Body of pancreas (tissue), 4 donors: ENCODE measurements around the gene TACC3. TPM values are rescaled to one million over a fixed set of nuclear protein-coding genes. Genes with fewer than 3 reads are reported as not detected.

ENCODE experiments used
- ATAC-seq: fragments of 150-250 bp; one replicate; pipeline ENCODE4 v1.9.1; 2016
- DNase-seq, 4 donors: peaks; one replicate each; pipeline ENCODE4 v3.0.0-alpha.2; 2019
- H3K27ac ChIP-seq, 4 donors: fragments of 200-600 bp; sonication (generic); 1 replicate in 3 of 4; 2 replicates in 1 of 4; pipeline versions ENCODE4 v1.5.1 to v1.6.1; 2016 to 2019; ENCODE audit warnings: mild to moderate bottlenecking in 1 of 4, mixed read lengths in 1 of 4, moderate library complexity in 1 of 4
- H3K27me3 ChIP-seq, 2 donors: fragments of 200-600 bp; sonication (generic); one replicate each; pipeline ENCODE4 v1.6.0; 2016; ENCODE audit warnings: mild to moderate bottlenecking in 1 of 2
- H3K36me3 ChIP-seq, 2 donors: fragments of 200-600 bp; sonication (generic); replicated peaks in 1 of 2; 2 replicates each; pipeline ENCODE4 v1.5.1; 2016; ENCODE audit warnings: low read depth in 2 of 2; ENCODE audit not compliant: insufficient read depth in 1 of 2
- H3K4me1 ChIP-seq: fragments of 200-600 bp; sonication (generic); one replicate; pipeline ENCODE4 v1.6.0; 2016
- H3K4me3 ChIP-seq, 2 donors: fragments of 200-600 bp; sonication (generic); 1 replicate in 1 of 2; 2 replicates in 1 of 2; pipeline ENCODE4 v1.5.1; 2016 to 2019
- H3K9me3 ChIP-seq, 3 donors: fragments of 200-600 bp; sonication (generic); 1 replicate in 2 of 3; 2 replicates in 1 of 3; pipeline ENCODE4 v1.5.1; 2016
- CTCF ChIP-seq, 7 experiments: fragments of 450-650 bp in 4 of 7; fragments of 200-600 bp in 3 of 7; sonication (generic) in 3 of 7; IDR thresholded peaks; one replicate each; pipeline ENCODE4 v1.5.1; 2016 to 2019; ENCODE audit warnings: antibody characterized with exemption in 7 of 7
- POLR2A ChIP-seq, 3 donors: fragments of 450-650 bp; IDR thresholded peaks; one replicate each; pipeline ENCODE4 v1.6.1; 2016; ENCODE audit warnings: antibody characterized with exemption in 3 of 3, mild to moderate bottlenecking in 2 of 3
- WGBS, 2 donors: methylation state at CpG; one replicate each; pipeline ENCODE4 v1.1.5; 2017; 5-methylcytosine and 5-hydroxymethylcytosine counted together
- intact Hi-C: fragments of 100-400 bp; cut with DNase I; formaldehyde crosslinking; loops from one replicate; pipeline ENCODE4 v1.15.1; 2023
- total RNA-seq, 2 donors: library from RNA; depleted of rRNA; stranded (reverse); fragments of >200 nt; gene quantifications; one replicate each; pipeline ENCODE4 v1.1.0, GENCODE V29; 2016

Gene TACC3
- total RNA-seq, 2 donors from 2014 or later = 5.7 to 8.9 TPM

- H3K36me3 ChIP-seq = no peaks in the 10 kb centered on the region
- 72 to 81% methylated on average over 20 to 31 of the region's 31 CpGs for WGBS, 2 donors
- no peaks in the 10 kb centered on the region for H3K9me3 ChIP-seq
- peak in 2 of 4 donors; percentile 60 to 63 for DNase-seq
- no peaks in the 10 kb centered on the region for H3K27me3 ChIP-seq
- peak overlapping the region in 3 of 4 donors; percentile 62 to 73 (median 67) for H3K27ac ChIP-seq
- intact Hi-C loops = loop anchor here (5.0 kb wide), 1 partner anchor 36 kb away; no protein-coding TSS in a partner anchor
- ATAC-seq = peak; percentile 10
- H3K4me3 ChIP-seq = no peak overlapping the region
- TF ChIP-seq CTCF (IDR thresholded peaks at IDR 0.05) (peak in 2 of 7 experiments; percentile 16 to 19), POLR2A (IDR thresholded peaks at IDR 0.05) (no peak)
- peaks cover 34% of the 10 kb centered on the region for H3K4me1 ChIP-seq
Observed at GRCh38 chr4:1728061-1728980, 7.0 kb downstream of the TACC3 start.

DNA sequence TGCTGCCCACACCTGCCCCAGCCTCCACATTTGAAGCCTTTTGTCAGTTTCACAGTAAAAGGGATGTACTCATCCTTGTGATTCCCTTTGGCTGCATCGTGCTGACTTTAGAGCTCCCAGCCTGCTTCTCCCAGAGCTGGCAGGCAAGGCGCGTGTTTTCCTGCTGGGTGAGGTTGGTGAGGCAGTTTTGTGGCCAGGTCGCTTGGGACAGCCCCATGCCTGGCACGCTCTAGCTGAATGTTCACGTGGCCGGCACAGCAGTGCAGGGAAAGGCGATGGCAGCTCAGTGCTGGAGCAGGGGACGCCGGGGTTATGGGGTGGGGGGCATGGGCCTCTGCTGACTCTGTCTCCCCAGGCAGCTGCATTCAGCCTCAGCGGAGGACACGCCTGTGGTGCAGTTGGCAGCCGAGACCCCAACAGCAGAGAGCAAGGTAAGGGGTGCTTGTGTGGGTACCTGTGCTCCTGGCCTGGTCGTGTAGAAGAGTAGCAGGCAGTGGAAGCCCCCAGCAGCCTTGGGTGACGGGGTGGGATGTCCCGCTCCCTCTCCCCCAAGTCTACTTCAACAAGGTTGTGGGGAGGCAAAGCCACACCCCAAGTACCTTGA is 9.3 kb downstream of the TACC3 start:
- DNase-seq = no peak
- intact Hi-C loops = no loop called here
- H3K4me1 ChIP-seq = peaks cover 34% of the 10 kb centered on the region
- H3K27me3 ChIP-seq = no peaks in the 10 kb centered on the region
- no peak overlapping the region for H3K27ac ChIP-seq
- ATAC-seq = no peak
- no peaks in the 10 kb centered on the region for H3K9me3 ChIP-seq
- no peak for TF ChIP-seq POLR2A (IDR thresholded peaks at IDR 0.05)
- no peak for TF ChIP-seq CTCF (IDR thresholded peaks at IDR 0.05)
- 94 to 96% methylated on average over 9 to 16 of the region's 16 CpGs for WGBS, 2 donors
- H3K4me3 ChIP-seq = no peak overlapping the region
- H3K36me3 ChIP-seq = no peaks in the 10 kb centered on the region

DNA sequence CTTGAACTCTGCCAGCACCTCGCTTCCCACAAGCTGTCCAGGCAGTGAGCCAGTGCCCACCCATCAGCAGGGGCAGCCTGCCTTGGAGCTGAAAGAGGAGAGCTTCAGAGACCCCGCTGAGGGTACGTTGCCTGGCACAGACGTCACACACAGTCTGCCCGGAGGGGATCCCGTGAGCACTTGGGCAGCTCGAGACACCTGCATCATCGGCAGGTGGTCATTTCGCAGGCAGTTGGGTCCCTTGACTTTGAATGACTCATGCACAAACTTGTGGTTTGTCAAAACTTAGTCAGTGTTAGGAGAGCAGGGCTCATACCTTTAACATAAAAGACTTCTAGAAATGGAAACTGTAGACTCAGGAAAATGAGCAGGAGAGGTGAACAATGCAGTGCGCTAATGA is 9.9 kb downstream of the TACC3 start:
- Histone ChIP-seq H3K9me3 (no peaks in the 10 kb centered on the region), H3K36me3 (no peaks in the 10 kb centered on the region), H3K4me3 (no peak overlapping the region), H3K27ac (no peak overlapping the region), H3K4me1 (peaks cover 28% of the 10 kb centered on the region), H3K27me3 (no peaks in the 10 kb centered on the region)
- WGBS, 2 donors = 94% methylated on average over 9 to 10 of the region's 10 CpGs
- no peak for ATAC-seq
- intact Hi-C loops = no loop called here
- DNase-seq = no peak
- TF ChIP-seq POLR2A (IDR thresholded peaks at IDR 0.05) (no peak), CTCF (IDR thresholded peaks at IDR 0.05) (no peak)

DNA sequence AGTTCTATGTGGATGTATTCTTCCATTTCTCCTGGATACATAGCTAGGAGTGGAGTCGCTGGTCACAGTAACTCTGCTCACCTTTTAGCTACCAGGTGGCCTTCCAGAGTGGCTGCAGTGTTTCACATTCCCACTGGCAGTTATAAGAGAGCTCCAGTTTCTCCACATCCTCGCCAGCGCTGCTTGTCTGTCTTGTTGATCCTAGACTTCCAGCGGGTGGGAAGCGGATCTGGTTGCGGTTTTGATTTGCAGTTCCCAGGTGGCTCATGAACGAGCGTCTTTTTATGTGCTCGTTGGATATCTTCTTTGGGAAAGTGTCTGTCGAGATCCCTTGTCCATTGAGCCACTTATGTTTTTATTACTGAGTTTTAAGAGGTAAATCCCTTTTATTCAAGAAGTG is 11.6 kb downstream of the TACC3 start:
- Histone ChIP-seq H3K27me3 (no peaks in the 10 kb centered on the region), H3K4me1 (peaks cover 11% of the 10 kb centered on the region), H3K36me3 (no peaks in the 10 kb centered on the region), H3K27ac (no peak overlapping the region), H3K9me3 (peaks cover 0 to under 1% (median 0%) of the 10 kb centered on the region in 3 donors), H3K4me3 (no peak overlapping the region)
- TF ChIP-seq POLR2A (IDR thresholded peaks at IDR 0.05) = no peak
- no peak for TF ChIP-seq CTCF (IDR thresholded peaks at IDR 0.05)
- ATAC-seq (no peak), DNase-seq (no peak)
- intact Hi-C loops = no loop called here
- WGBS, 2 donors = 95% methylated on average over 10 of the region's 10 CpGs
